ENCODE measurements around the gene IGF2R. TPM values are rescaled to one million over a fixed set of nuclear protein-coding genes. Genes with fewer than 3 reads are reported as not detected.

The IGF2R gene
- total and polyA plus RNA-seq, 2 of the 13 experiments (the other 11 are each of a cell fraction or from before 2014, with no cell fraction given): 38.3 to 70.0 TPM

DNA sequence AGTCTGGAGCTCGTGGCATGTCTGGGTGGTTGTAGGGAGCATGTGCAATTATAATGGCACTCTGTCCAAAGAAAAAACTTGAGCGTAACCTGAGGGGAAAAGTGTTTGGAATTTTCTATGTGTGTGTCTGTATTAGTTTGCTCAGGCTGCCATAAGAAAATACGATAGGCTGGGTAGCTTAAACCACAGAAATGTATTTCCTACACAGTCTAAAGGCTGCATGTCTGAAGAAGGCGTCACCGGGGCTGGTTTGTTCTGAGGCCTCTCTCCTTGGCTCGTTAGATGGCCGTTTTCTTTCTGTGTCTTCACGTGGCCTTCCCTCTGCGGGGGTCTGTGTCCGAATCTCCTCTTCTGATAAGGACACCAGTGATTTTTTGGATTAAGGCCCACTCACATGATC, 59.0 kb downstream of the IGF2R start:
- H3K4me2 ChIP-seq (ENCODE audit: low read depth, low read length): no peak overlapping the region
- H3K9me3 ChIP-seq (ENCODE audit: low read length): no peaks in the 10 kb centered on the region
- CTCF ChIA-PET (ENCODE audit: low intra/inter-chr PET ratio, low total read pairs): no interaction called here
- no peak overlapping the region for H3K9ac ChIP-seq (ENCODE audit: insufficient read depth, low read depth, low read length)
- no peaks in the 10 kb centered on the region for H4K20me1 ChIP-seq (ENCODE audit: insufficient read depth, low read length)
- H3K79me2 ChIP-seq (ENCODE audit: insufficient read depth, low read length): no peaks in the 10 kb centered on the region
- peaks cover 50 to 90% of the 10 kb centered on the region in 2 experiments for H3K36me3 ChIP-seq (replicated peaks in 1 of 2; ENCODE audit: control insufficient read depth in 1 of 2, insufficient read depth in 2 of 2, low read length in 2 of 2)
- H3K4me3 ChIP-seq (replicated peaks in 1 of 3; ENCODE audit: insufficient read depth in 1 of 3, low read depth in 2 of 3, low read length in 3 of 3): no peak overlapping the region
- POLR2A ChIA-PET: no interaction called here
- DNase-seq (ENCODE audit: low spot score) (no peak), ATAC-seq (no peak), FAIRE-seq (no peak)
- no peak overlapping the region for H2AFZ ChIP-seq (ENCODE audit: low read length)
- no peak overlapping the region for H3K27ac ChIP-seq (ENCODE audit: extremely low read length, insufficient read depth, low read length)
- in situ Hi-C loops (cut with HindIII; ENCODE audit: extremely low pct_ligation_motif_present, low pct_unique_long_range_greater_than_20kb): no loop called here
- H3K4me1 ChIP-seq (ENCODE audit: insufficient read depth, low read length): no peaks in the 10 kb centered on the region
- 96% methylated on average over 10 of the region's 10 CpGs for WGBS (ENCODE audit: low lambda C conversion rate)
- H3K27me3 ChIP-seq (ENCODE audit: control insufficient read depth in 1 of 2, insufficient read depth in 2 of 2, low read length in 2 of 2): no peaks in the 10 kb centered on the region
- BruUV-seq (replicated peaks): no TSS peak
- TF ChIP-seq FOXK2 (IDR thresholded peaks at IDR 0.05) (no peak), NCOA1 (CRISPR knock-in tag; IDR thresholded peaks at IDR 0.05) (no peak), ZC3H13 (CRISPR knock-in tag; IDR thresholded peaks at IDR 0.05) (no peak), RBFOX2 (IDR thresholded peaks at IDR 0.05; ENCODE audit: low read depth, low read length) (no peak), ZNF577 (CRISPR knock-in tag; IDR thresholded peaks at IDR 0.05; ENCODE audit: borderline replicate concordance, low read depth) (no peak), ZFP90 (CRISPR knock-in tag; IDR thresholded peaks at IDR 0.05; ENCODE audit: borderline replicate concordance) (no peak), FOXP1 (IDR thresholded peaks at IDR 0.05) (no peak), FOXP1 (CRISPR knock-in tag; IDR thresholded peaks at IDR 0.05) (no peak), ZNF230 (CRISPR knock-in tag; IDR thresholded peaks at IDR 0.05) (no peak), NCOA2 (CRISPR knock-in tag; IDR thresholded peaks at IDR 0.05) (no peak), NFKB2 (CRISPR knock-in tag; IDR thresholded peaks at IDR 0.05; ENCODE audit: borderline replicate concordance) (no peak), HMG20A (CRISPR knock-in tag; IDR thresholded peaks at IDR 0.05; ENCODE audit: borderline replicate concordance) (no peak), SALL1 (CRISPR knock-in tag; IDR thresholded peaks at IDR 0.05) (no peak), REL (CRISPR knock-in tag; conservative IDR thresholded peaks at IDR 0.05) (no peak)
- TF ChIP-seq, protein P1, sequence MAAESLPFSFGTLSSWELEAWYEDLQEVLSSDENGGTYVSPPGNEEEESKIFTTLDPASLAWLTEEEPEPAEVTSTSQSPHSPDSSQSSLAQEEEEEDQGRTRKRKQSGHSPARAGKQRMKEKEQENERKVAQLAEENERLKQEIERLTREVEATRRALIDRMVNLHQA (CRISPR knock-in tag; IDR thresholded peaks at IDR 0.05): no peak
- TF ChIP-seq, protein P2, sequence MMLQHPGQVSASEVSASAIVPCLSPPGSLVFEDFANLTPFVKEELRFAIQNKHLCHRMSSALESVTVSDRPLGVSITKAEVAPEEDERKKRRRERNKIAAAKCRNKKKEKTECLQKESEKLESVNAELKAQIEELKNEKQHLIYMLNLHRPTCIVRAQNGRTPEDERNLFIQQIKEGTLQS (CRISPR knock-in tag; IDR thresholded peaks at IDR 0.05): no peak
- TF ChIP-seq, protein P3, sequence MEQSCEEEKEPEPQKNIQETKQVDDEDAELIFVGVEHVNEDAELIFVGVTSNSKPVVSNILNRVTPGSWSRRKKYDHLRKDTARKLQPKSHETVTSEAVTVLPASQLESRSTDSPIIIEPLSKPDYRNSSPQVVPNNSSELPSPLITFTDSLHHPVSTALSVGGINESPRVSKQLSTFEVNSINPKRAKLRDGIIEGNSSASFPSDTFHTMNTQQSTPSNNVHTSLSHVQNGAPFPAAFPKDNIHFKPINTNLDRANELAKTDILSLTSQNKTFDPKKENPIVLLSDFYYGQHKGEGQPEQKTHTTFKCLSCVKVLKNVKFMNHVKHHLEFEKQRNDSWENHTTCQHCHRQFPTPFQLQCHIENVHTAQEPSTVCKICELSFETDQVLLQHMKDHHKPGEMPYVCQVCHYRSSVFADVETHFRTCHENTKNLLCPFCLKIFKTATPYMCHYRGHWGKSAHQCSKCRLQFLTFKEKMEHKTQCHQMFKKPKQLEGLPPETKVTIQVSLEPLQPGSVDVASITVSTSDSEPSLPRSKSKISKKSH (CRISPR knock-in tag; IDR thresholded peaks at IDR 0.05; ENCODE audit: borderline replicate concordance): no peak
- TF ChIP-seq, protein P4, sequence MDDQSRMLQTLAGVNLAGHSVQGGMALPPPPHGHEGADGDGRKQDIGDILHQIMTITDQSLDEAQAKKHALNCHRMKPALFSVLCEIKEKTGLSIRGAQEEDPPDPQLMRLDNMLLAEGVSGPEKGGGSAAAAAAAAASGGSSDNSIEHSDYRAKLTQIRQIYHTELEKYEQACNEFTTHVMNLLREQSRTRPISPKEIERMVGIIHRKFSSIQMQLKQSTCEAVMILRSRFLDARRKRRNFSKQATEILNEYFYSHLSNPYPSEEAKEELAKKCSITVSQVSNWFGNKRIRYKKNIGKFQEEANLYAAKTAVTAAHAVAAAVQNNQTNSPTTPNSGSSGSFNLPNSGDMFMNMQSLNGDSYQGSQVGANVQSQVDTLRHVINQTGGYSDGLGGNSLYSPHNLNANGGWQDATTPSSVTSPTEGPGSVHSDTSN (CRISPR knock-in tag; IDR thresholded peaks at IDR 0.05; ENCODE audit: borderline replicate concordance): no peak
- TF ChIP-seq, protein P5, sequence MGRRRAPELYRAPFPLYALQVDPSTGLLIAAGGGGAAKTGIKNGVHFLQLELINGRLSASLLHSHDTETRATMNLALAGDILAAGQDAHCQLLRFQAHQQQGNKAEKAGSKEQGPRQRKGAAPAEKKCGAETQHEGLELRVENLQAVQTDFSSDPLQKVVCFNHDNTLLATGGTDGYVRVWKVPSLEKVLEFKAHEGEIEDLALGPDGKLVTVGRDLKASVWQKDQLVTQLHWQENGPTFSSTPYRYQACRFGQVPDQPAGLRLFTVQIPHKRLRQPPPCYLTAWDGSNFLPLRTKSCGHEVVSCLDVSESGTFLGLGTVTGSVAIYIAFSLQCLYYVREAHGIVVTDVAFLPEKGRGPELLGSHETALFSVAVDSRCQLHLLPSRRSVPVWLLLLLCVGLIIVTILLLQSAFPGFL (CRISPR knock-in tag; IDR thresholded peaks at IDR 0.05): no peak
- TF ChIP-seq, protein P6, sequence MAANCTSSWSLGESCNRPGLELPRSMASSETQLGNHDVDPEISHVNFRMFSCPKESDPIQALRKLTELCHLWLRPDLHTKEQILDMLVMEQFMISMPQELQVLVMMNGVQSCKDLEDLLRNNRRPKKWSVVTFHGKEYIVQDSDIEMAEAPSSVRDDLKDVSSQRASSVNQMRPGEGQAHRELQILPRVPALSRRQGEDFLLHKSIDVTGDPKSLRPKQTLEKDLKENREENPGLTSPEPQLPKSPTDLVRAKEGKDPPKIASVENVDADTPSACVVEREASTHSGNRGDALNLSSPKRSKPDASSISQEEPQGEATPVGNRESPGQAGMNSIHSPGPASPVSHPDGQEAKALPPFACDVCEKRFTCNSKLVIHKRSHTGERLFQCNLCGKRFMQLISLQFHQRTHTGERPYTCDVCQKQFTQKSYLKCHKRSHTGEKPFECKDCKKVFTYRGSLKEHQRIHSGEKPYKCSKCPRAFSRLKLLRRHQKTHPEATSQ (CRISPR knock-in tag; IDR thresholded peaks at IDR 0.05; ENCODE audit: borderline replicate concordance): no peak
- intact Hi-C loops (cut with micrococcal nuclease; ENCODE audit: unreplicated experiment): no loop called here

Data from HepG2 (cell line).